ENCODE data around the gene SIRT5.

- TF ChIP-seq, protein P1, sequence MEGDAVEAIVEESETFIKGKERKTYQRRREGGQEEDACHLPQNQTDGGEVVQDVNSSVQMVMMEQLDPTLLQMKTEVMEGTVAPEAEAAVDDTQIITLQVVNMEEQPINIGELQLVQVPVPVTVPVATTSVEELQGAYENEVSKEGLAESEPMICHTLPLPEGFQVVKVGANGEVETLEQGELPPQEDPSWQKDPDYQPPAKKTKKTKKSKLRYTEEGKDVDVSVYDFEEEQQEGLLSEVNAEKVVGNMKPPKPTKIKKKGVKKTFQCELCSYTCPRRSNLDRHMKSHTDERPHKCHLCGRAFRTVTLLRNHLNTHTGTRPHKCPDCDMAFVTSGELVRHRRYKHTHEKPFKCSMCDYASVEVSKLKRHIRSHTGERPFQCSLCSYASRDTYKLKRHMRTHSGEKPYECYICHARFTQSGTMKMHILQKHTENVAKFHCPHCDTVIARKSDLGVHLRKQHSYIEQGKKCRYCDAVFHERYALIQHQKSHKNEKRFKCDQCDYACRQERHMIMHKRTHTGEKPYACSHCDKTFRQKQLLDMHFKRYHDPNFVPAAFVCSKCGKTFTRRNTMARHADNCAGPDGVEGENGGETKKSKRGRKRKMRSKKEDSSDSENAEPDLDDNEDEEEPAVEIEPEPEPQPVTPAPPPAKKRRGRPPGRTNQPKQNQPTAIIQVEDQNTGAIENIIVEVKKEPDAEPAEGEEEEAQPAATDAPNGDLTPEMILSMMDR (IDR thresholded peaks at IDR 0.05), result no peak
- TF ChIP-seq POLR2A (IDR thresholded peaks at IDR 0.05), result no peak
- no peak for TF ChIP-seq EP300 (IDR thresholded peaks at IDR 0.05)
Observed at GRCh38 chr6:13660893-13661292, 86.5 kb downstream of the SIRT5 start.

Measured in tibial nerve (tissue), 4 donors.